GM19397 (cell line): Measurements from ENCODE around the gene EMILIN3.
"Not testable (repeated sequence)": the region's sequence is repeated elsewhere in the genome, so short reads cannot be mapped to it uniquely, and the experiment has no call there.

Source experiments
- ATAC-seq: cut with Tn5 transposase; IDR thresholded peaks from one replicate; pipeline ENCODE4 v1.9.1; 2021; ENCODE audit warnings: mild to moderate bottlenecking, moderate library complexity; ENCODE audit not compliant: unreplicated experiment

EMILIN3 gene

DNA sequence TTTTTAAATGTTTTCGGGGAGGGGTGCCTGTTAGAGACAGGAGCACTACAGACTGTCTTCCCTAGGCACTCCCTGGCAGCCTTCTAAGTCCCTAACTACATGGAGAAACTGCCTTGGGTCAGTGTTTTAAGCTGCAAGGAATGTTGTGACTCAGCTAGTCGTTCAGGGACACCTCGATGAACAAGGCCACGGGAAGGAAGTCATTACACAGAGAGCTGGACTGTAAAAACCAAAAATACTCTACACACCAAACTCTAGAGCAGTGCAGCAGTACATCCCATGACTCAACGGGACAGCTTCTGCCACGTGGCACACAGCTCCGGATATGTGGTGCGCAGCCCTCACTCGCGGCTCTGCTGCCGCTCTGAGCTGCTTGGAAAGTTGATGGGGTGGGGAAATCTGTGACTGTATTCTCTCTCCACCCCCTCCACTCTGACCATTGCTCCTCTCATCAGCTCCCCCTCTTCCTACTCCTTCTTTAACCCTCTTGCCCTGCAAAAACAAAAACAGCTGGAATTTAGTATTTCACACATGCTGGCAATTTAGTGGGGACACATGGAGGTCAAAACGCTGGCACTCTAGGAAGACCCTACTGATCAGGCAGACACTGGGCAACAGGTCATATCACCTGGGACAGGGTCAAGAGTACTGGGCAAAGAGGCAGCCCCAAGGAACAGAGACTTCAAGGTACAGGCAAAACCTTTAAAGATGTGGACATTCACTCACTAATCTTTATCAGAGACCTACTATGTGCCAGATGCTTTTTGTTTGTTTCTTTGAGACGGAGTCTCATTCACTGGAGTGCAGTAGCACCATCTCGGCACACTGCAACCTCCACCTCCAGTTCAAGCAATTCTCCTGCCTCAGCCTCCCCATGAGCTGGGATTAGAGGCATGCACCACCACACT lies 36.9 kb downstream of the EMILIN3 start:
- peak; percentile 64 for ATAC-seq

DNA sequence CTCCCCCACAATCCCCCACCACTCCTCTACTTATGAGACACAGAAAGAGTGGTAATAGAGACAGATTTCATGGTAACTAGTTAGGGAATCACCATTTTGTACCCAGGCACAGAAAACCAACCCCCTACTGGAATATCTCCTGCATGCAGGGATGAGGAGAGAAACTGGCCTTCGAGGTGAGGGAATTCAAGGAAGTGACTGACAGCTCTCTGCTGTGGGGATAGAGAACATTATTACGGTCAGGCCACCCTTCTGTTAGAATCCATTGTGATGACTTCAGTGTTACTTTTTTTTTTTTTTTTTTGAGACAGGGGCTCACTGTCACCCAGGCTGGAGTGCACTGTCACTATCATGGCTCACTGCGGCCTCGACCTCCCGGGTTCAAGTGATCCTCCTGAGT lies 39.4 kb downstream of the EMILIN3 start:
- no peak for ATAC-seq

DNA sequence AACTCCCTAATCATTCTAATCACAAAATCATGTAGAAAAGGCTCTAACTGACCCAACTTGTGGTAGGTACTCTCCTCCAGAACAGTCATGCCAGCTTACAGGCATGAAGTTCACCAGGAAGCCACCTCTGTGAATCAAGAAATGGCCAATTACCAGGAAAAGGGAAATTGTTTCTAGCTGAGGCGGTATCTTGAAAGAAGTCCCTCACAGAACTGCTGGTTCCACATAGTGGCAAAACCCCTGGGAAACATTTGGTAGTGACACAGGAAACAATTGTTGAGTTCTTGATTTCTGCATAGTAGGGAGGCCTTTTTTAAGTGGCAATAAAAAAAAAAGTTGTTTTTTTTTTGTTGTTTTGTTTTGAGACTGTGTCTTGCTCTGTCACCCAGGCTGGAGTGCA lies 45.6 kb downstream of the EMILIN3 start:
- no peak for ATAC-seq

DNA sequence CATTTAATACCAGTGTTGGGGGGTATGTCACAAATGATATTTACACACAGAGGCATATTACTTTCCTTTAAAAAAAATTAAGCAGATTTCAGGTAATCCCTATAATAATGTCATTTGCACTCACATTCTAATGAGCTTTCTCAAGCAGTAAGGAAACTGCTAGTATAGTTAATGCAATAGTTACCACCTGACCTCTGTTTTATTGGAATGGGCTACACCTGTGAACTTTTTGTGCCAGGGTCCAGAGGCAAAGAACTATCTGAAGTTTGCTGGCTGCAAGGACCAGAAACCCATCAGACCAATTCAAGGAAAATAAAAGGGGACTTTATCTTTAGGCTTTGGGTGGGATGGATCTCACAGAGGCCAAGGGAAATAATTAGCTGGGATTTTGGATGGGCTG lies 46.2 kb downstream of the EMILIN3 start:
- ATAC-seq = no peak

DNA sequence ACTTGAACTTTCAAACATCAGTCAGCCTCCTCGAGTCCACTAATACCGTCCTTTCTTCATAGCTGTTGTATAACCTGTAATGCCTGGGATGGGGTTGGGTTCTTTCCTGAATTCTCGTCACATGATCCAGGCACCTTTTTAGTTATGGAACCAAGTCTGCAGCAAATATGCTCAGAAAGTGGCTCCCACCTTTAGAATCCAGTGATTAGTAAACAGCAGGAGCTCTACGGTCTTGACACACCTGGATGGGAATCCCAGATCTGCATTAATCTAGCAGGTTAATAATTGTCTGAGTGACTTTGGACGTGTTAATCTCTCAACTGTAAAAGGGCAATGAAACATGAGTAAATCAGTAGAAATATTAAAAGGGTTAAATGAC lies 48.4 kb downstream of the EMILIN3 start:
- no peak for ATAC-seq

DNA sequence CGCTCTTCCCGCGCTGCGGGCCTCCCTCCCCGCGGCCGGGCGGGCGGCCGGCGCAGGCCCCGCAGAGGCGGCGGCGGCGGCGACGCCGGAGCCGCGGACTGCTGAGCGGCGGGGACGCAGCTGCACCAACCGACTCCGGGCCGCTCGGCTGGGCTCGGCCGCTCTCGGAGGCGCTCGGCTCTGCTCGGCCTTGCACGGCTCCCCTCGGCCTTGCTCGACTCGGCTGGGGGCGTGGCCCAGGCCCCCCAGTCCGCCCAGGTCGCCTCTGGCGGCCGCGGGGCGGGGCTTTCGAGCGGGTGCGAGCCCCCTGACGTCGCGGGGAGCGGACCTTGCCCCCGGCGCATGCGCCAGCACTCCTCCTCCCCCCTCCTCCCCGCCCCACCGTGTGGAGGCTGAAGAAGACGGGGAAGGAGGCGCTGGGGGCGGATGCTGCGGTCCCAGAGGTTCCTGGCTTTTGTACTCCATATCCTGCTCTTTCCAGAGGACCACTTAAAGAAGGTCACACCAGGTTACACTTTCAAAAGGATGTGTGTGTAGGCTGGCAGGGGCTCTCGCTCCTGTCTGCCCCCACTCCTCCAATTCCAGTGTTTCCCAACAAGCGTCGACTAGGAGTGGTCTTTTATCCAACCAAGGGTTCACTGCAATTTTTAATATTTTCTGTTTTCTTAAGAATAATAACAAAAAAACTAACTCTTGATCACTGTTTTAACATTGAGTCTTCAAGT lies 48.9 kb downstream of the EMILIN3 start, which contains the start of gene ZHX3:
Gene ZHX3, minus strand, starts transcription at position 186 of the 725 bp plus-strand sequence. CDS start 112,815 bp downstream, outside the sequence.
- ATAC-seq = peak; percentile 96

DNA sequence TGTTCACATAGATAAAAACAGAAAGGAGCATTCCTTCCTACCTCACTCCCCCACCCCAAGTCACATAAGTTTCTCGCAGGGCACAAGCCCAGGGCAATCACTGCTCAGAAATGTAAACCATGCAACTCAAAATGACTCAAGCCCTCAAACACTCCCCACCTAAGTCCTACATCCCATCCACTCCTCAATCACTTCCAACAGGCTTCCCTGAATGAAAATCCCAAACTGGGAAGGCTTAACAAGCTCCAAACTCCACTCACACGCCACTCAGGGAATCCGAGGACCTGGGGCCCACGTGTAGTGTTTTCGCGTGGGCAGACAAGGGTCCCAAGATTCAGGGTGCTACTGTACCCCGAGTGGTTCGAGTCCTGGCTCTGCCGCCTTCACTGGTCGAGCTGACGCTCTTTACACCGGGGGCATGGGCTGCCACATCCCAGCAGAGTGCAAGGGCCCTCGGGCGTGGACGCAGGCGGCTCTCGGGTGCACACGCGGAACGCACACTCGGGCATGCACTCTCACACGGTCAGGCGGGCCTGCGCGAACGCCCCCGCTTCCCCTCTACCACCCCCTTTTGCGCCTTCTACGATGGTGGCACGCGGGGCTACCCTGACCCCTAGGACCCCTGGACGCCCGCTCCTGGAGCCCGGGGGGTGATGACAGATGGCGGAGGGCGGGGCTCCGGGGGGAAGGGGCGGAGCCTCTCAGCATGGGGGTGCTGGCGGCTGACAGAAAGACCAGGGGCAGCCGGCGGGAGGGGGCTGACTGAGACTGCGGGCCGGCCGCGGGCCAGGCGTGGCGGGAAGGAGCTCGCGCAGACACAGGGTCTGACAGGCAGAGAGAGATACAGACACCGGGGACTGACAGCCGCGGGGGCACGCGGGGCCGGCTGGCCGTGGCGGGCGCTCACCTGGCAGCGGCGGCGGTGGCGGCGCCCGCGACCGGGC lies 49.7 kb downstream of the EMILIN3 start:
- ATAC-seq = peak; percentile 59

DNA sequence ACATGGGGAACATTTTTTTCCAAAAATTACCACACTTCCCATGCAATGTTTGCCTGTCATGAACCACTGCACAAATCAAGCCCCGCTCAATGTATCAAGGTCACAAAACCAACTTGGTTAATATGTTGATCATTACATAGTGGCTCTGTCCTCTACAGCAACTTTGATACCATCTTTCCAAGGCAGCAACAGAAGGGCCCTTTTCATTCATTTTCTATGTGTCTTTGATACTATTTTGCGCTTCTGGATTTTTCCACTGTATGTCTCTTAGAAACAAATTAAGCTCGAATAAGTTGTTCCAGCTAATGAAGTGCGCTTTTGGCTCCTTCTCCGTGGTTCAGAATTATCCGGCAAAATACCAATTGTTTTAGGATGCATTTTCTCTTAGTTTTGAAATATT lies 50.6 kb downstream of the EMILIN3 start:
- no peak for ATAC-seq

DNA sequence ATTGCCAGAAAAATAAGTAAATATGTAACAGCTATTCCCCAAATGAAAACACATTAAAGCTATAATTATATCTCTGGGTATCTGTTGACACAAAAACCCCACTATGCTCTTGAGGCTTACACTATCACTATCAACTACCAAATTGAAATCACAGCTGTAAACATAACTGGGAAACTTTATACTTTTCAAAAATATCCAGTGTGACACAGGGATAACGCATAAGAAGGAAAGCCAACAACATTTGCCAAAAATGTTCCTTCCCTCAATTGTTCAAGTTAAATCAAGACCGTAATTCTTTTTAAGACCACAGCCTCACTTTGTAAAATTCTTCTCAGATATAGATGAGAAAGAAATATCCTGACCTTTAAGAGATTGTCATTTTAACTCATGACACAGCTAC lies 52.2 kb downstream of the EMILIN3 start:
- ATAC-seq = no peak

DNA sequence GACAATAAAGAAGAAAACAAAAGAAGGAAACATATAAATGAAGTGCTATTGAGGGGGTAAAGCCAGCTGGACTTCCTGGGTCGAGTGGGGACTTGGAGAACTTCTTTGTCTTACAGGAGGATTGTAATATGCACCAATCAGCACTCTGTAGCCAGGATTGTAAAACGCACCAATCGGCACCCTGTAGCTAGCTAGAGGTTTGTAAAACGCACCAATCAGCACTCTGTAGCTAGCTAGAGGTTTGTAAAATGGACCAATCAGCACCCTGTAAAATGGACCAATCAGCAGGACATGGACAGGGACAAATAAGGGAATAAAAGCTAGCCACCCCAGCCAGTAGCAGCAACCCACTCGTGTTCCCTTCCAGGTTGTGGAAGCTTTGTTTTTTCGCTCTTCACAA lies 54.6 kb downstream of the EMILIN3 start:
- not testable (repeated sequence) for ATAC-seq
